Kasumi-1 (cell line): Measurements from ENCODE around the gene SPRR2E.
"Not testable (repeated sequence)": the region's sequence is repeated elsewhere in the genome, so short reads cannot be mapped to it uniquely, and the experiment has no call there.

ENCODE experiments used
- DNase-seq, 2 experiments: peaks; one replicate each; lab custom pipeline; 2025; lab: John Stamatoyannopoulos, UW

SPRR2E gene

GRCh38 chr1:153070243-153070642 is 24.1 kb downstream of the SPRR2E start:
- DNase-seq, result no peak

- no peak for DNase-seq
These were observed 35.2 kb downstream of the SPRR2E start for GRCh38 chr1:153058826-153059784.

GRCh38 chr1:153058154-153058553 is 36.2 kb downstream of the SPRR2E start:
- peak in 1 of 2 experiments; percentile 13 for DNase-seq

GRCh38 chr1:153057375-153057774 is 37.0 kb downstream of the SPRR2E start, which contains the start of gene SPRR2A:
SPRR2A (minus strand) TSS chr1:153057512; CDS start chr1:153056735, 777 bp downstream.
- DNase-seq, result no peak

- not testable (repeated sequence) for DNase-seq
These were observed 38.2 kb downstream of the SPRR2E start for GRCh38 chr1:153056111-153056510.

- no peak for DNase-seq
These were observed 45.1 kb downstream of the SPRR2E start for GRCh38 chr1:153049211-153049610.
